ENCODE measurements around the gene MEF2D.

Gene MEF2D

GRCh38 chr1:156421939-156422601 lies 78.5 kb downstream of the MEF2D start:
- no peak for TF ChIP-seq CTCF (IDR thresholded peaks at IDR 0.05; ENCODE audit: low read depth, low read length, missing control alignments)
- no peak overlapping the region for H3K4me3 ChIP-seq (ENCODE audit: low read depth, low read length)
- DNase-seq = no peak

GRCh38 chr1:156421062-156421938 lies 79.3 kb downstream of the MEF2D start:
- in situ Hi-C loops (cut with HindIII; ENCODE audit: low pct_ligation_motif_present, low sequenced_read_pairs) = no loop called here
- H3K27me3 ChIP-seq (replicated peaks) = peaks cover 87% of the 10 kb centered on the region
- no peak for TF ChIP-seq CTCF (IDR thresholded peaks at IDR 0.05; ENCODE audit: low read depth, low read length, missing control alignments)
- H3K4me3 ChIP-seq (ENCODE audit: low read depth, low read length) = no peak overlapping the region
- no peak overlapping the region for H3K27ac ChIP-seq
- DNase-seq = peak; percentile 47
- H3K36me3 ChIP-seq (replicated peaks) = no peaks in the 10 kb centered on the region

More at GRCh38 chr1:156421939-156422601, 78.5 kb downstream of the MEF2D start:
- Histone ChIP-seq H3K27me3 (replicated peaks) (peaks cover 93% of the 10 kb centered on the region), H3K36me3 (replicated peaks) (no peaks in the 10 kb centered on the region), H3K27ac (no peak overlapping the region)
- in situ Hi-C loops (cut with HindIII; ENCODE audit: low pct_ligation_motif_present, low sequenced_read_pairs) = no loop called here

GRCh38 chr1:156420205-156421061 lies 80.1 kb downstream of the MEF2D start:
- Histone ChIP-seq H3K27me3 (replicated peaks) (peaks cover 82% of the 10 kb centered on the region), H3K36me3 (replicated peaks) (no peaks in the 10 kb centered on the region), H3K4me3 (ENCODE audit: low read depth, low read length) (no peak overlapping the region), H3K27ac (no peak overlapping the region)
- in situ Hi-C loops (cut with HindIII; ENCODE audit: low pct_ligation_motif_present, low sequenced_read_pairs) = no loop called here
- no peak for TF ChIP-seq CTCF (IDR thresholded peaks at IDR 0.05; ENCODE audit: low read depth, low read length, missing control alignments)
- DNase-seq = no peak

- no peak for DNase-seq
- H3K4me3 ChIP-seq (ENCODE audit: low read depth, low read length) = no peak overlapping the region
Measured at GRCh38 chr1:156419854-156420204, 80.7 kb downstream of the MEF2D start.

More at GRCh38 chr1:156419854-156420204, 80.7 kb downstream of the MEF2D start:
- Histone ChIP-seq H3K36me3 (replicated peaks) (no peaks in the 10 kb centered on the region), H3K27ac (no peak overlapping the region), H3K27me3 (replicated peaks) (peaks cover 77% of the 10 kb centered on the region)
- peak; percentile 54 for TF ChIP-seq CTCF (IDR thresholded peaks at IDR 0.05; ENCODE audit: low read depth, low read length, missing control alignments)
- in situ Hi-C loops (cut with HindIII; ENCODE audit: low pct_ligation_motif_present, low sequenced_read_pairs) = no loop called here
